ENCODE measurements around the gene PDE8A.
"Not testable (repeated sequence)": the region's sequence is repeated elsewhere in the genome, so short reads cannot be mapped to it uniquely, and the experiment has no call there.

Gene PDE8A

DNA sequence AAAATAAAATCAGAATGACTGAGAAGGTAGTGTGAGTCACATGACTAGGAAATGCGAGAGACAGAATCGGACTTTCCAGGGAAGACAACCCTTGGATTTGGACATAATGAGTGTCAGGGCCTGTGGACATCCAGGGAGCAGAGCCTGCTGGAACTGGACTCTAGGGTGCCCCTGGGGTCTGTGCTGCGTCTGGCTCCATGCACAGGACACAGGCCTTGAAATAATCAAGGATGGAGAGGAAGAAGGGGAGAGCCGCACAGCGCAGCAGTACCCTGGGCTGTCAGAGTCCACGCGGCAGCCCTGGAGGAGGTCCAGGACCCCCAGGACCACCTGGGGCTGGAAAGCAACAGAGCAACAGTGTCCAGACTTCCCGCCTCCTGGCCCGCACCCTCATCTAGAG lies 173.7 kb downstream of the PDE8A start:
- FAIRE-seq, result no peak
- DNase-seq (ENCODE audit: insufficient read length, low spot score), result no peak

DNA sequence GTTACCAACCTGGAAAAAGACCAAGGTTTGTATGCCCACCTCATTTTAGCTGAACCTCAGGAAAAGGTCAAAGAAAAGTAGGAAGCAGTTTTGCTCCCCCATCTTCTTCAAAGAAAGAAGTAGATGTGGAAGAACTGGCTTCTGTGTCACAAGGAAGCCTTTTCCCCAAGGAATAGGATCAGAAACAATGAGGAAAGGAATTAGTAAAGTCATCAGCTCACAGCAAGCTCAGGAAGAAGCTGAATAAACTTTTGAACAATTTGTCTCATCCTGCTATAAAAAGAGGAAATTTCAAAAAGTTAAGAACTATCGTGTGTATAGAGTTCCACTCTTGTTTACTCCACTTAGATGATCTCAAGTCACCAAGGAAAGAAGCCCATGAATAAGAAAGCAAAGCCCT lies 174.2 kb downstream of the PDE8A start:
- FAIRE-seq (no peak), DNase-seq (ENCODE audit: insufficient read length, low spot score) (no peak)

DNA sequence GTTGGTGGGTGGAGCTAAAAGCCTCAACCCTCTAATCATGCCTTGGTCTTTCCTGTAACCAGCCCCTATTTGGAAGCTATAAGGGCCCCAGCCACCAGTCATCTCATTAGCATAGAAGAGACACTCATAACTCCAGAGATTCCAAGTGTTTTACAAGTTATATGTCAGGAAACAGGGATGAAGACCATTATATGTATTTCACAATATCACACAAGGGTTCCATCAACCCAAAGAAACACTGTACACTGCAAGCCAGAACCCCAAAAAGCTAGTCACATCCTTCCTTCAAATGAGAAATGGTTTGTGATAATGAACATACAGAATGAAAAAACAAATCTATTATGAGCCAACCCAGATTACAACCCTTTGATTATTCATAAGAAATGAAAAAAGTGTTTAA lies 175.7 kb downstream of the PDE8A start:
- DNase-seq (ENCODE audit: insufficient read length, low spot score), result no peak
- FAIRE-seq, result no peak

DNA sequence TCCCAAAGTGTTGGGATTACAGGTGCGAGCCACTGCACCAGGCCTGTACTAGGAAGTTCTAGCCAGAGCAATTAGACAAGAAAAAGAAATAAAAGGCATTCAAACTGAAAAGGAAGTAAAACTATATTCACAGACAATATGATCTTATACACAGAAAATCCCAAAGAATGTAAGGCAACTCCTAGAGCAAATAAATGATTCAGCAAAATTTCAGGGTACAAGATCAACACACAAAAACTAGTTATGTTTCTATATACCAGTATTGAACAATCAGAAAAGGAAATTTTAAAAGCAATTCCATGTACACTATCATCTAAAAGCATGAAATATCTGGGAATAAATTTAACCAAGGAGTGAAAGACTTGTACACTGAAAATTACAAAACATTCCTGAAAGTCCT lies 180.6 kb downstream of the PDE8A start:
- FAIRE-seq, result no peak
- no peak for DNase-seq (ENCODE audit: insufficient read length, low spot score)

DNA sequence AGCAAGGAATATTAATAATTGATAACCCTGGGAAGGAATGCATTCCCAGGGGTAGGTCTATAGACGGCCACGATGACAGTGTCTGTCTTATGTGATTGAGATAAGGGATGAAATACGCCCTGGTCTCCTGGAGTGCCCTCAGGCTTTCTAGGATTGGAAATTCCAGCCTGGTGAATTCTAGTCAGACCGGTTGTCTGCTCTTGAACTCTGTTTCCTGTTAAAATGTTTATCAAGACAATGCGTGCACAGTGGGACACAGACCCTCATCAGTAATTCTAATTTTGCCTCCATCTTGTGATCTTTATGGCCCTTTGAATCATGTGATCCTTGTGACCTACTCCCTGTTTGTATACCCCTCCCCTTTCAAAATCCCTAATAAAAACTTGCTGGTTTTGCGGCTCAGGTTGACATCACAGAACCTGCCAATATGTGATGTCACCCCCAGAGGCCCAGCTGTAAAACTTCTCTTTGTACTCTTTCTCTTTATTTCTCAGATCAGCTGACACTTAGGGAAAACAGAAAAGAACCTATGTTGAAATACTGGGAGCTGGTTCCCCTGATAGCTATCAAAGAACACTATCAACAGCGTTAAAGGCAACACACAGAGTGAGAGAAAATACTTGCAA lies 183.3 kb downstream of the PDE8A start:
- no peak for FAIRE-seq
- DNase-seq (ENCODE audit: insufficient read length, low spot score), result no peak

DNA sequence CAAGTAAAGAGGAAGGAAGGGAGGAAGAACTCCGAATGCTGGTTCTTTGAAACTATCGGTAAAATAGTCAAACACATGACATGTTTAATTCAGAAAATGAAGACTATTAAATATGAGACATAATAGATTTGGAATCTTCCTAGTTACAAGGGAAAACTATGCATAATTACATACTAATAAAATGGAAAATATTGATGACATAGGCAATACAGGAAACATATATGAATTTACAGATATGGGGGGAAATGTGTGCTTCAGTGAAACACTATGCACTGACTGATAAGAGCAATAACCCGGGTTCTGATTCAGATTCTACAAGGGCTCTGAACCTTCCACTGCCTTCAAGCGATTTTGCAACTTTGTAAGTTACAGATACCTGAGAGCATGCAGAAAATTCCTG lies 185.9 kb downstream of the PDE8A start:
- no peak for DNase-seq (ENCODE audit: insufficient read length, low spot score)

DNA sequence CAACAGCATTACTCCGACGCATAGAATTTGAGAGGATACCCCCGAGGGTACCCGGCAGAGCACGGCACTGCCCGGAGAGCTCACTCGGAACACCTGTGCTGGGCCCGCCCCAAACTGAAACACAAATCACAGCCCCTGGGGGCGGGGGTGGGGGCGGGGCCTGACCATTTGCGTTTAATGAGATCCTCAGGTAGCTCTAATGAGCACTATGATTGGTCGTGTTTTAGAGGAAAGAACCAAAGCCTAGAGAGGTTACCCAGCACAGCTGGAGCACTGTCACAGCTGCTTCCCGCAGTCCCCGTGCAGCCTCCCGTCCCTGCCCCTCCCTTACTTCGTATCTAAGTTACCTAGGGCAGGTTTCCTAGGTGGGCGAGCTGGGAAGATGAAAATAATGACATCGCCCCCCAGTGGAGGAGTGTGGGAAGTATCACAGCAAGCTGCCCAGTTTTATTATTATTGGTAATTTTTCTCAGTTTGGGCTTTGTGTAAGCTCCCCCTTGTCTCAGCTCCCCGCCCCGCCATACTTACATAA lies 187.1 kb downstream of the PDE8A start:
- DNase-seq (ENCODE audit: insufficient read length, low spot score), result peak; percentile 19
- no peak for FAIRE-seq

More for the DNA sequence above, 185.9 kb downstream of the PDE8A start:
- FAIRE-seq, result no peak

DNA sequence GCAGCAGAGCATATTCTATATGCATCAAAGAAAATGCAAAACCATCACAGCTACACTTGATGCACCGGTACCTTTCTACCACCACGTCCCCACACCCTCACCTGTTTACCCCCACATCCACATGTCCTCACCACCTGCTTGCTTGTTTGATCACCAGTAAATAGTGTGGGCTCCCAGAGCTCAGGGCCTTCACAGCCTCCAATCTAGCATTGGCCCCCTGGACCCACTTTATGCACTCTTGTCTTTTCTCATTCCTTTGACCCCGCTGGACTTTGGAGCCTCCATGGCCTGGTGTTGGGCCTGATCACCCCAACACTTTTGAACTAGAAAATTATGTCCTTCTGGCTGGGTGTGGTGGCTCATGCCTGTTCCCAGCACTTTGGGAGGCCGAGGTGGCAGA lies 190.1 kb downstream of the PDE8A start:
- FAIRE-seq, result no peak

DNA sequence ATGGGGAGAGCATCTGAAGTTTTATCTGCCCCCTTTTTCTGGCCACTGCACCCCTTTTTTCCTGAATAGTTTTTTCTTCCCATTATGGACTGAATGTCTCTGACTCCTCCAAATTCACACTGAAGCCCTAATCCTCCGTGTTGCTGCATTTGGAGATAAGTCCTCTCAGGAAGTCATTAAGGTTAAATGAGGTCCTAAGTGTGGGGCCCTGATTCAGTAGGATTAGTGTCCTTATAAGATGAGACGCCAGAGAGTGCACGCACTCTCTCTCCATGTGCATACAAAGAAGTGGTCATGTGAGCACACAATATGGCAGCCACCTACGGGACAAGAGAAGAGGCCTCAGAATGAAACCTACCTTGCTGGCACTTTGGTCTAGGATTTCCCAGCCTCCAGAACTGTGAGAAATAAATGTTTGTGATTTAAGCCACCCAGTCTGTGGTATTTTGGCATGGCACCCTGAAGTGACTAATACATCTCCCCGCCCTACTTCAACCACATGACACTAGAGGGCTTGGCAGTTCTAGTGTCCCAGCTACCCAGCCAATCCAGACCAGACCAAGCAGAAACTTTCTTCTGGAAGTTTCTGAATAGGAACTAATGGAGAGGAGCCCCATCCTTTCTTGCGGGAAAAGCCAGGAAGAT lies 191.3 kb downstream of the PDE8A start:
- DNase-seq (ENCODE audit: insufficient read length, low spot score) (no peak), FAIRE-seq (no peak)

More for the DNA sequence above, 190.1 kb downstream of the PDE8A start:
- no peak for DNase-seq (ENCODE audit: insufficient read length, low spot score)

DNA sequence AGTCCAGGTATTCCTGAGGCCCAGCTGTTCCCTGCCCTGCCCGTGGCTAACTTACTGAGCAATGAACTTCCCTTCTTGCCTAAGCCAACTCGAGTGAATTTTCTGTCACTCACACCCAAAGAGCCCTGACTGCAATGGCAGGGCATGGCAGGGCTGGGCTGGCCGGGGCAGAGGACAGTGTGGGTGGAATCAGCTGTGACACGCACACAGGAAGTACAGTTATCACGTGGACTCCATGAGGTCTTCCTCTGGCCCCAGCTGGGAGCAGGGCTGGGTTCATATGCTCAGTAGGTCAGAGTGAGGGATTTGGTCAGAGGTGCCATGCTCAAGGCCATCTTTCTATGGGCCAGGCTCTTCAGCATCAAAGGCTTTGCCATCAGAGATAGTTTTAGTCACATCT lies 192.0 kb downstream of the PDE8A start:
- not testable (repeated sequence) for DNase-seq (ENCODE audit: insufficient read length, low spot score); FAIRE-seq

DNA sequence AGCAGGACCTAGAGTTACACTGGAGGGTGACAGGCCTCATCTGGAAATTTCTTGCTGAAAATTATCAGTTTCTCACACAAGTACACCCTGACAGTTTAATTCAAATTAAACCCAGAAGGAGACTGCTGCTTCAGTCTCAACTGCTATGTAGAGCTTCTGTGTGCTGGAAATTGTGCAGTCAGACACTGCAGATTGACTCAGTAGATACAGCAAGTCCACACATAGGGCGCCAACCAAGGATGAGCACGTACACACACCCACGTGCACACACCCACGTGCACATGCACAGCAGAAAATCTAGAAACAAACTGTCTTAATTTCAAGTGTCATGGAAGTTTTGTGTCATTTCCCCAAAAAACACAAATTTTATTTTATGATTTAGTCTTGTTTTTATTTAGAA lies 192.9 kb downstream of the PDE8A start:
- no peak for FAIRE-seq
- no peak for DNase-seq (ENCODE audit: insufficient read length, low spot score)

DNA sequence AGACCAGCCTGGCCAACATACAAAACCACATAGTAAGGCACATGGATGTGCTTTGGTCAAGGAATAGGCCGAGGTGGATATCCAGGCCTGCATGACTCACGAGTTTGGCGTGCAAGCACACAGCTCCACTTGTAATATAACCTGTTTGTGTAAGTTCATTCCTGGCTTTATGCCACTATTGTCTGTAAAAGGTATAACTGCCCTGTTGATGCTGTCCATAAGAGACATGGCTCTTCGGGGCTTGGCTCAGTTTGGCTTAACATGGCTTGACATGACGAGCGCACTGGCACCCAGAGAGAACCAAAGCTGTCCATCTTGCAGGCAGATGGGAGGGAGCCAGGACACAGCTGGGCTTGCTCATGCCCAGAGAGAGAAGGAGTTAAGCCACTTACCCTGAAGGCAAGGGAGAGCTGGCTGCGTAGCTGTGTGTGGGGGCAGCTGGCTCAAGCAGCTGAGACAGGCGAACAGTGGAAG lies 195.4 kb downstream of the PDE8A start:
- DNase-seq (ENCODE audit: insufficient read length, low spot score); FAIRE-seq: not testable (repeated sequence)

DNA sequence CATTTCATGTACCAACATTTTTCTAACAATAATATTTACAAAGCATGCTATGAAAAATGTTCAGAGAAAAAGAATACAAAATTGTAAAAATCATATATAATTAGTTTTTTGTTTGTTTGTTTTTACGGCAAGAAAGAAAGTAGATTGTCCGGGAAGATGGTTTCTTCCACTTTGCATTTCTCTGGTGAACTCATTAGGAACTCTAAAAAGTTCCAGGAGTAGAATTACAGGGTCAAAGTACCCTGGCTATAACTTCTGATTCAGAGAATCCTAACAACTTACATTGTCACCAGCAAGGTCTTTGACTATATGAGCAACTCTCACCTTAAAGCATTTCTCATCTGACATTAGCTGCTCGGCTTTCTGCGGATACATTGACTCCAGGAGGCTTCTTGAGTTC lies 196.7 kb downstream of the PDE8A start:
- FAIRE-seq (no peak), DNase-seq (ENCODE audit: insufficient read length, low spot score) (no peak)

DNA sequence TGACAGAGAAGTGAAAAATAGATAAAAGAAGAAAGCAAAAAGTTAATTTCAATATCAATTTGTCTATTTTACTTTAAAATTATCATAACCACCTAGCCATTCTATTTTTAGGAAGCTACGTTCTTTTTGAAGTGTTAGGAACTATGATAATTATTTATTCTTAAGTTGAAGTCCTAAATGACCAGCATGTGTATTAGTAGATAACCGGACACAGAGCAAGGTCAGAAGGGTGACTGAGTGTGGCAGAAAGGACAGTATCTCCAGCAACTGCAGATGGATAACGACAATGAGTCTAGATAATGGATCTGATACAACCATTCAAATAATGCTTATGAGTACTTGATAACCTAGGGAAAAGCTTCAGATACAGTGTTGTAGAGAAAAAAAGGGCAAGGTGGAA lies 198.0 kb downstream of the PDE8A start:
- no peak for DNase-seq (ENCODE audit: insufficient read length, low spot score)
- no peak for FAIRE-seq

DNA sequence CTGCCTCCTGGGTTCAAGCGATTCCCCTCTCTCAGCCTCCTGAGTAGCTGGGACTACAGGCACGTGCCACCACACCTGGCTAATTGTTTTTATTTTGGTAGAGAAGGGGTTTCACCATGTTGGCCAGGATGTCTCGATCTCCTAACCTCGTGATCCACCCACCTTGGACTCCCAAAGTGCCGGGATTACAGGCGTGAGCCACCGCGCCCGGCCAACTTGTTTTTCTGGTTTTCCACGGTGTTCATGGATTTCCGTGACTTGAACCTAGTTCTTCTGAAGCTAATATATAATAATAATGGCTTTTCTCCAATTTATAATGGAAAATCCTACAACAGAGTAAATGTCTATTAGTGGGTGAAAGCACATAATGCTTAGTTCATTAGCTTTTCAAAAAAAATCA lies 203.7 kb downstream of the PDE8A start:
- not testable (repeated sequence) for DNase-seq (ENCODE audit: insufficient read length, low spot score); FAIRE-seq

DNA sequence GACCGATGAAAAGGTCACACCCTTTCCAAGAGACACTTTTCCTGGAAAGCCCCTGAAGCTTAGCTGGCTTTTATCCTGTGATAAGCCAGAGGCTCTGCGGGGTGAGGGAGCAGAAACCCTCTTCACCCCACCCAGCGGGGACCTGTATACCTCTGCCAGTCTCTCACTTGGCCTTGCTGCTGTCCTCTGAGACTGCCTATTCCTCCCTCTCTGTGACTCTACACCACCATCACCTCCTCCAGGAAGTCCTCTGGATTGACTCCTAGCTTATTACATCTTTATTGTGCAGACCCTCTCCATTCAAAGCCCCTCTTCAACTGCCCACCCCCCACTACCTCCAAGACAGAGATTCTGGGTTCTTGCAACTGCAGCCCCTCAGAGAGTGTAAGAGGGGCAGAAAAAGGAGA lies 206.5 kb downstream of the PDE8A start:
- DNase-seq (ENCODE audit: insufficient read length, low spot score); FAIRE-seq: not testable (repeated sequence)

All from GM19239 (cell line).